GM20431 (cell line): Measurements from ENCODE around the gene DPP6.

Experiments
- in situ Hi-C: fragments of 300-500 bp; cut with MseI, MboI; formaldehyde crosslinking; loops from one replicate; pipeline ENCODE4 v1.15.0; 2020; ENCODE audit warnings: low sequenced_read_pairs; ENCODE audit not compliant: unreplicated experiment

The DPP6 gene

DNA sequence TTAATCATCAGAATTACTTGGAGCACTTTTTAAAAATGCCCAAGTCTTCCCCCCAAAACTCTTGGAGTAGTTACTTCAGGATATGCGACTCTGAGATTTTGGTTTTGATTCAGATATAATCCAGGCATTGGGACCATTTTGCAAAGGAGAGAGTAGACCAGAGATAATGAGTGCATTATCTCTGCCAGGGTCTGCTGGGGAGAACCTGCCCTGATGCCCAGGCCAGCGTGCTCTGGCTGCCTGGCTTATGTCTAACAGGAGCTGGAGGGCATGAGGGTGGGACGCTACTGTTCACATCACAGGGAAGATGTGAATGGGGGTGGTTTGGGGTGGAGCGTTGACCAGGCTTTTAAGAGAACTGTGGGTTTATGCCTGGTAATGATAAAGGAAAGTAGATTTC is 336.2 kb downstream of the DPP6 start:
- in situ Hi-C loops, result no loop called here

DNA sequence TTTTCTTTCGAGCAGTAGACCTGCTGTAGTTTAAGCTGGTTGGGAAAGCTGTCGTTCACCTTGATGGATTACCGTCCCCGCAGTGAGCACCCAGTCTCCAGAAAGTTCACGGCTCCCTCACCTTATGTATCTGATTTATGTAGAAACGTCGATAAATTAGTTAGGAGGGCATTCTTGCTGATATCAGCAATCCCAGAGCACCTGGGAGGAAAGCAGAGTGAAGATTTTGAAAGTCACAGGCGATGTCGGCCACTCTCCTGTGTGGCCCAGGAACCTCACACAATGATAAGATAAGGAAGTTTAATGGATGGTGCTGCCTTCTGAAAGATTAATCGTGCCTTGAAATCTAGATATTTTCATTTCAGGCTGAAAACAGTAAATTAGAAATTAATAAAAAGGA is 336.8 kb downstream of the DPP6 start:
- in situ Hi-C loops, result no loop called here

DNA sequence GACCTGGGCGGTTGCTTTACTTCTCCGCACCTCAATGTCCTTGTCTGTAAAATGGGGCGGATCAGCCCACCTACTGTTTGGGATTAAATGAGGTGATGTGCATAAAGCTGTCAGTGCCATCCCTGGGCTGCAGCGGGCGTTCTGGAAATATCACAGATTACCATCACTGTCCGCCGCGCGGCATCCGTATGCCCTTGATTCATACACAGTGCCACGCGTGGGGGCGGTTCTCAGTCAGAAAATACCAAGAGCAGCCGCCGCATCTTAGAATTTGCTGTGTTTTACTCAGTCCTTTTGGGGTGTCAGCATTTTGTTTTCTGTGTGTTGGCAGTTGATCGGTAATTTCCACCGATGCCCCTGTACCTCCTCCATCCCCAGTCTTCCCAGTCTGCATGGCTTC is 338.8 kb downstream of the DPP6 start:
- in situ Hi-C loops, result no loop called here

DNA sequence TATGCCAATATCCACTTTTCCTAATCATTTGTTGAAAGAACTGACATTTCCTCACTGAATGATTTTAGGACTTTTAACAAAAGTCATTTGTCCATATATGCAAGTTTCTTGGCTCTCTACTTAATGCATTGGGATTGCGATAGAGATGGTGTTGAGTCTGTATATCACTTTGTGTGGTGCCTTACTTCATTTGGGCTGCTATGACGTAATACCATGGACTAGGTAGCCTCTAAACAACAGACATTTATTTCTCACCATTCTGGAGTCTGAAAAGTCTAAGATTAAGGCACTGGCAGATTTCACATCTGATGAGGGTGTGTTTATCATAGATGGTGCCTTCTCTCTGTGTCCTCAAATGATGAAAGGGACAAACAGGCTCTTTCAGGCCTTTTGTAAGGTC is 342.6 kb downstream of the DPP6 start:
- in situ Hi-C loops, result no loop called here

DNA sequence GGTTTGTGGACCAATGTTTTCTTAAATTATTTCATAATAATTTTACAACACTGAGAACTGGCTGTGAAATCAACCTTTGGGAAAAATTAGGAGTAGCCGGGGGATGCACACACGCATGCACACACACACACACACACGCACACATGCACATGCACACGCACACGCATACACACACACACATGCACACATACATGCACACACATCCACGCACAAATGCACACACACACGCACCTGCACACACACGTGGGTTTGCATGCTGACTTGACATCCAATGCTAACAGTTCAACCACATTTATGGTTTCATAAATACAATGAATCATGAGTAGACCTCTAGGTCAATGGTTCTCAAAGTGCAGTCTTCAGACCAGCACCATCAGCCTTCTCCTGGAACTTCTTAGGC is 354.1 kb downstream of the DPP6 start:
- in situ Hi-C loops, result no loop called here

DNA sequence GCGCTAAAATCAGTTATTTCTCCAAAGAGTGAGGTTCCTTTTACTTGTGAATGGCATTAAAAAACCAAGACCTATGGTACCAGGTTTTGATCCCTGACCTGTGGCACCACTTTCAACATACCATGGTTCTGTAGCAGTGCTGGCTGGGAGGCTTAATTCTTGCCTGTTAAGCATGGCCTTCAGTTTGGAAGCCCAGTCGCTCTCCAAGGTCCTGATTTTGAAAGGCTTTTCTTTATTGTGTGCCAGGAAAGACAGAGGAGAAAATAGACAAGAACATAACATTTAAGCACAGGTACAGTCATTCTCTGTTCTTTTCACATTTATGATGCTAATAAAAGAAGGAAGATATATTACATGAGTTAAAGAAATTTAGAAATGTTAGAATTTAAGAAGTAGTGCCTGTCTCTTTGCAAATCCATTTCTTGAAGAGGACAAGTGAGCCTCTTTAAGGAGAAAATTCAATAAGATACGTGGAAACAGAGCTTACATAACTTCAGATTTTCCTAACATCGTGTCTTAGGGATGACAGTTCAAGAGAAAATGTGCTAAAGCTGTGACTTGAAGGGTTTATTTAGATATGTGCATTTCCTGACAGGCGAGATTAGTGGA is 357.6 kb downstream of the DPP6 start:
- in situ Hi-C loops, result no loop called here

DNA sequence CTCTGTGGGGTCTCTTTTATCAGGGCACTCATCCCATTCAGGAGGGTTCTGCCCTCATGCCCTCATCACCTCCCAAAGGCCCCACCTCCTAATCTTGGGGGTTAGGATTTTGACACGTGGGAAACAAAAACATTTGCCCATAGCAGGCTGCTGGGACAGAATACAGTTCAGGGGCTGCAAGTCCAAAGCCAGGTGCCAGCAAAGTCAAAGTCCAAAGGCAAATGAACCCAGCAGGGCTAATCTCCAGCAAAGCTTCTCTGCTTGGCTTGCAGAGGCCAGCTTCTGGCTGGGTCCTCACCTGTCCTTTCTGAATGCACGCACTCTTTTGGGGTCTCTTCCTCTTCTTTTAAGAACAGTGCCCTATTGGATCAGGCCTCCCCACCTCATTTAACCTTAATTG is 359.9 kb downstream of the DPP6 start:
- in situ Hi-C loops, result no loop called here

DNA sequence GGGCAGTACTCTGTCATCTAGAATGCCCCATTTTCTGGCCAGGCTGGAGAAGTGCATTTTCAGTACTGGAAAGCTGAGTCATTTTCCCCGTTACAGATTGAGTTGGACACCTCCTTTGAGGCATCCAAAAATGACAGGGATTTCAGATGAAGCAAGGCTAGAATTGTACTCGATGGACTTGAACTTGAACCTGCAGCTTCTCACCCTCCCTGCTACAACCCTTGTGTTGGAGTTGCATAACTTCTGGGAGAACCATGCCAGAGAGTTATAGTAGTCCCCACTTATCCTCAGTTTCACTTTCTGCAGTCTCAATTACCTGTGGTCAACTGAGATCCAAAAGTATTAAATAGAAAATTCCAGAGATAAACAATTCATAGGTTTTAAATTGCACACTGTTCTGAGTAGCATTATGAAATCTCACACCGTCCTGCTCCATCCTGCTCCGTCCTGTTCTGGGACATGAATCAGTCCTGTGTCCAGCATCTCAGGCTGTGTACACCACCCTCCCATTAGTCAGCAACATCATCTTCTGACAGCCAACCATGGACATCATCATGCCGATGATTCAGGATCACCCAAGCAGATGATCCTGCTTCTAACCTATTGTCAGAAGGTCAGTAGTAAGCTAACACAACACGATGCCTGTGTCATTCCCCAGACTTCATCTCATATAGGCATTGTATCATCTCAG is 363.7 kb downstream of the DPP6 start:
- in situ Hi-C loops, result no loop called here

DNA sequence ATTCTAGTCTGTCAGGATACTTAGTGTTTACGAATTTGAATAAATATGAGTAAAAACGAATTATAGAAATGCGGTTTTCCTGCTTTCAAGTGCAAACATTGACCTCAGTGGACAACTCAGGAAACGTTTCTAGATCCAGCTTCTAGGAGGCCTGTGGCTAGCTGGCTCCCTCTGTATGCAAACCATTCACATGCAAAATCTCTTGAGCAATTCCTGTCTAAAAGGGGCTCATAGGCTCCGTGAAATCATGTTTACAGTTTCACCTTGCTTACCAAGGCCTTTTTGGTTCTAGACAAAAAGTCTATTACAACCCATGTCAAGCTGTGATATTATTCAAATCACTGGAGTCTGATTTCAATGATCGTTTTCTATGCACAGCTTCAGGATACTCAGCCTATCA is 364.5 kb downstream of the DPP6 start:
- in situ Hi-C loops, result no loop called here

DNA sequence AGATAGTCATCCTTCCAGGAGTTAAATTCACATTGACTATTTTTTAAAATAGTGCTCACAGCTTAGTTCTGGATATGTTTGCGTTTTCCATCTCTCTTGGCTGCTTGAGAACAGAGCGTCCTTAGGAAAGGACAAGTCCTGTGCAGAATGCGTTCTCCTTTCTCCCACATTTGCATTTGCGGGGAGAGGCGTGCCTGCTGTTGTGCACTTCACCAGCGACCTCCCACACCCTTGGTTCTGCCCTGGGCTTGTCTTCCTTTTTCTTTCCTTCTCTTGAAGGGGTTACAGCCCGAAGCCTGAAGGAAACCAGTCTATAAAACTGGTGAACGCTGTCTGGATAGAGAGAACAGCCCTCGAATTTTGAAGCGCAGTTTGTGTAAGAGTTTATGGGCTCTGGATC is 367.1 kb downstream of the DPP6 start:
- in situ Hi-C loops, result no loop called here

DNA sequence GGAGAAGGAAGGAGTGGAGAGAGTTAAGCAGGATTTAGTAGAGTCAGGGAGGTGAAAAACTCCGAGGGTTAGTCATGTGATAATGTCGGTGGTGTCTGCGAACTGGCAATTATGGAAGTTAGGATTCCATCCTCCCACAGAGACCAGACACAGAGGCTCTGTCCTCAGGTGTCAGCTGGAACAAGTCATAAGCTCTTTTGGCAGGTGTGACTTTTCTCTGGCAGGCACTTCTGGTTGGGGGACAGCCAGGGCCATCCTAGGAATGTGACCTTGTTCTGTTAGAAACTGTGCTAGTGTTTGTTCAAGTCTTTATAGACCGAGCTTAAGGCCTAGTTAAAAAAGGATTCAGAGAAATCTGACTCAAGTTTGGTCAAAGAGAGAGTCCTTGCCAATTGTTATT is 371.0 kb downstream of the DPP6 start:
- in situ Hi-C loops, result no loop called here

DNA sequence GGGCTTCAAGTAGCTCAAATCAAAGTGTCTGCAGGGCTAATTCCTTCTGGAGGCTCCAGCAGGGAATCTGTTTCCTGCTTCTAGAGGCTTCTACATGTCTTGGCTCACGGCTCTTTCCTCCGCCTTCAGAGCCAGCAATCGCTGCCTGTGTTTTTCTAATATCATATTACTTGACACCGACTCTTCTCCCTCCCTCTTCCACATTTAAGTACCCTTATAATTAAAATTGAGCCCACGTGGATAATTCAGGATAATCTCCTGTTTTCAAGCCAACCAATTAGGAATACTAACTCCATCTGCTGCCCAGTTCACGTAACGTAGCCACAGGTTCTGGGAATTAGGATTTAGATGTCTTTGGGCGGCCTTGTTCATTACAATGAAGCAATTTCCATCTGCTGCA is 372.2 kb downstream of the DPP6 start:
- in situ Hi-C loops, result no loop called here

DNA sequence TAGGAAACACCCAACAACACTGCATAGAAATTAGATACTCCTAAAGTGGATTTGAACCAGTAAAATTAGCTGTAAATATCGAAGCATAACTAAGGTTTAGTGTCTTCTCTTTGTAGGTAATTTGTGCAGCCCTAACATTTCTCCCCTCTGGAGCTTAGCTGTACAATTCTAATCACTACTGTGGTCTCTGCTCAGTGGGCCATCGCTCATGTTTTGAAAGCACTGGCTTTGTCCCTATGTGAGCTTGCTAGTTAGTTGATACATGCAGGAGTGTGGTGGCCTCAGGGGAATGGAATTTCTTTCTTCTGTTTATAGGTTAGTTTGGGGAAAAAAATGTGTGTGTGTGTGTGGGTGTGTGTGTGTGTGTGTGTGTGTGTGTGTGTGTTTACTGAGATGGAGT is 373.1 kb downstream of the DPP6 start:
- in situ Hi-C loops, result no loop called here

DNA sequence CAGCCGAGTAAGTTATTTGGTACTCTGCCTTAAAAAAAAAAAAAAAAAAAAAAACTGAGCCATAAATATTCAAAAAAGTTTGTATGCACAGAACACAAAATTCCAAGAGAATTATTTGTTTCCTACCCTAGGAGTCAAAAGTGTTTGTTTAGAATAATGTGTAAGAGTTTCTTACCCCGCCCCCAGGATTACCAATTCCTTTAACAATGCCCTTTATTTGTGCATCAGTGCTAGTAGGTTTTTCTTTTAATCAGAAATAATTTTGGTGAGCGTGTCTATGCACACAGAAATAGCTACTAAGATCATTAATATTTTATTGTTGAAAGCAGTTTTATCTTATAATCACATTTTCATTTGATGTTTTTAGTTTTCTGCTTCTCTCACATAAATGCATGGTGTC is 374.6 kb downstream of the DPP6 start:
- in situ Hi-C loops, result no loop called here

DNA sequence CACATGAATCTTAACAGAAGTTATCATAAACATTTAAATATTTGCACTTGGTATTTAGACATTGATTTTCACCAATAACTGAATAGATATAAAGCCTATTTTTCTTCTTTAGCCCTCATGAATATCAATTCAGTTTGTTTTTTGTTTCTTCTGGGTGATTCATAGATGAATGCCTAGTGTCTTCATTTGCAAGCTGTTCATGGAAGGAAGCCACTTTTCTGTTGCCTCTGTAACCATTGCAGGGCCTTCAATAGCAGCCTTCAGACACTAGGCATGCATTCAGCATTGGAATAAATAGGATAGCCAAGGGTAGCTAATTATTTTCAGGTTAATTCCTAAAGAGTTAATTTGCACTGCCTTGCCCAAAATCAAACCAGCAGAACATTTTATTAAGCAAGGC is 375.3 kb downstream of the DPP6 start:
- in situ Hi-C loops, result no loop called here

DNA sequence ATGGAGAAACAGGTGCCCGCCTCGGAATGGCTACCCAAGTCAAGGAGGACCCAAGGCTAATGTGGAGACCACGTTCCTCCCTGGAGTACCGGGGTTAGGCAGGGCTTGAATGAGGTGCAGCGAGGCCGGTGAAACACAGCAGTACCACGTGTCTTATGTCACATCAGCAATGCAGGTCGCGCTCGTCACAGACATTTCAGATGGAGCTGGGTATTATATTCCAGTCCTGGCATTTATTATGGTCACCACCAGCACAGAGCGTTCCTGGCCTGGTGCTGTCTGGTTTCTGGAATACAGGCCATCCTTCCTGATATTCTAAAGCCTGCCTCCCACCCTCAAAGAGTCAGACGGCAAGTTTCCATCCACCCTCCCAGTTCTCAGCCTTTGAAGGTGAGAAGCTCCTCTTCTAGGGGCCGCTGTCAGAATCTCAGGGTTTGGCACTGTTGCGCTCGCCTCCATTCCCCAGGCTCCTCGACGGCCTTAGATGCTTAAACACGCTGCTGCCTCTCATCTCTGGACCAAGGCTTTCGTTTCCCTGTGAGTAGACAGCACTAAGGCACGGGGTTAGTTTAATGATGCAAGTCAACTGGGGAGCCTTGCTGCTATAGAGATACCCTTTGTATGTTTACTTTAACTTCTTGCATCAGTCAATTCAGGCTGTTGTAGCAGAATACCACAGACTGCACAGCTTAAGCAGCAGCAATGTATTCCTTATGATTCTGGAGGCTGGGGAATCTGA is 377.6 kb downstream of the DPP6 start:
- in situ Hi-C loops, result no loop called here

DNA sequence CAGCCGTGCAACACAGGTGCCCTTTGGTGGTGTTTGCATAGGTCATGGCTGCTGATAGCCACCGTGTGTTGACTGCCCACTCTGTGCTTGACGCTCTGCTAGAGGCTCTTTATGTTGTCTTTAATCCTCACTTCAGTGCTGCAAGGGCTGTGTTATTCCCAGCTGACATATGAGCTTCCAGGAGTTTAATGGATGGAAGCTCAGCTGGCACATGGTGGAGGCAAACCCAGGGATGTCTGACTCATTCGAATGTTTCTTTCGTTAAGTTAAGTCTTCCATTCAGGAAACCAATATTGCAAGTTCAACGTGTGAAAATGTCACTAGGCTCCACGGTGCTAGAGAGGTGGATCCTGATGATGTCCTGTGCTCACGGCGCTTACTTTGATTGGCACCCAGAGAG is 378.4 kb downstream of the DPP6 start:
- in situ Hi-C loops, result no loop called here

DNA sequence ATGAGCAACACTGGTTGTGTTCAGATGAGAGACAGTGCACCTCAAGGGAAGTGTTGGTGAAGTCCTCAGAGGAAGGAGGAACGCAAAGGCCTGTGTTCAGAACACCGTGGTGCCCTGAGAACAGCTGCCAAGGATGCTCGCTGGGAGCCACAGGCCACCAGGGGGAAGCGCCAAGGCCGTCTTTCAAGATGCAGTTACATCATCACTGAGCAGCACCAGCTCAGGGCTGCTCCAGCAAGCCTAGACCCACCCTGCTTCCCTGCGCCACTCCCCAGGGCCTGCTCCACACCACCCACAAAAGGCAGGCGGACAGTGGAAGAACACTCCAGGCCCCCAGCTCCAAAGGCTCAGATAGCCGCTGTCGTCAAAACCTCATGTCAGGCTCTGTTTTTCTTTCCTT is 378.8 kb downstream of the DPP6 start:
- in situ Hi-C loops, result no loop called here

DNA sequence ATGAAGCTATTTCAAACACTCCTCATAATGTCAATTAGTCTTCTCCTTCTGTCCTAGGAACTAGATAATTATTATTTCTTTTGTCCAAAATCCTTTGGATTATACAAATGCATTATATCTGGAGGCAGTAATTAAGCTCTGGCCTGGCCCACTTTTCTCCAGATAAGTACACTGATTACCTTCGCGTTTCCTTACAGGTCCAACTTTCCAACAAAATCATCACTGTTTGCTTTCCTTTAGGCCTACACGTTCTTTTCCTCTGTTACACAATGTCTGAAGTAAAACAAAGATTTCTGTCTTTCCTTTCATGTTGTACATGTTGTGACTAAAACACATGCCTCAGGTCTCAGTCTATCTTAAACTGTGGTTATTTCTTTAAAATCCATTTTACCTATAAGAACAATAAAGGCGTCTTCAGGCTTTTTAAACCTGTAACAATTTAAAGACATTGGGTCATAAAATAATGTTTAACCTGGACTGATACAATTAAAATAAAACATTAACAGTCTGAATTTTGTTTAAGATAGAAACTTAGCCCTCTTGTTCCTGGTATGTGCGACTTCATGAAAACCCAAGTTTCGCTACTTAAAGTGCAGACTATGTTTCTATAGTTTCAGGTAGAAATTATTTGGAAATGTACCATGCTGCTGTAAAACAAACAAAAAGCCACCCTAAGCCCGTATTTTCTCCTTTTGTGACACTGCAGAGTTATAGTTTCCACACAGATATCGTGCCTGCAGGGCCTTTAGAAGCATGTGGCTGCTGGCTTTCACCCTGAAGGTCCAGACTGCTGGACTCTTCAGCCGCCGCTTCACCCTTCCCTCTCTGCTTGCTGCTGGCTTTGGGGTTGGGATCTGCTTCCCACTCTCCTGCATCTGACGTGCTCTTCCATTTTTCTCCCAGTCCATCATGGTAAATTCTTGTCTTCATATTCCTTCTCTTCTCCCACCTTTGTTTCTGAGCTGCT is 381.7 kb downstream of the DPP6 start:
- in situ Hi-C loops, result no loop called here

DNA sequence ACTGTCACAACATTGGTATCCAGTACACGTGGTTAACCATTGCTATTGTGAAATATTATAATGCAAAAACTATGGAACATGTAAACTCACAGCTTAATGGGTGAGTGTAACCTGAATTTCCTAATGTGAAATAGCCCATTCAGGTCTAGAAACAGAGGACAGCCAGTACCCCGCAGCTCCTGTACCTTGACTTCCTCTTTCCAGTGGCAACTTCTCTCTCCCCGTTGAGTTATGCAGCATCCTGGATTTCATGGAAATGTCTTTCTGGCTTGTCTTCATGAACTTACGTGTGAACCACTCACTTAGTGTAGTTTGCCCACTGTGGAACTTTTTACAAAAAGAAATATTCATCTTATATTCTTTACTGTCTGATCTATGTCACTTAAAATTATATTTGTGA is 384.4 kb downstream of the DPP6 start:
- in situ Hi-C loops, result no loop called here

DNA sequence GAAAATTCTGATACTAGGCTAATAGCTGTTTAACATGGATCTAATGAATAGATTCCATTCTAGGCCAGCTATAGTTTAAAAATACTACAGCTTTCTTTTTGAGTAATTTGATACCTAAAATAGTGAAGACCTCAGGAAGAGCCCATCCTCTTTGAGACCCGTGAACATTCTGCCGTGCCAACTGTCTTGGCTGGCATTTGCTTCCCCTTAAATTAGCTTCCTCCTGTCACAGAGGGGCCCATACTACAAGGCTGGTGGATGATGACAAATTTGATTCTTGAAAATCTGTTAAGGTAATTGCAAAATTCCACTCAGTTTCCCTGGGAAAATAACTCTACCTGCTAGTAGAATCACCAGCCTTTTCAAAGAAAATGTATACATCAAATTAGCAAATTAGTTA is 385.0 kb downstream of the DPP6 start:
- in situ Hi-C loops, result no loop called here
